NCI-H128 (cell line): ENCODE data around the gene CYFIP2.
"Not testable (repeated sequence)": the region's sequence is repeated elsewhere in the genome, so short reads cannot be mapped to it uniquely, and the experiment has no call there.

Experiments used
- DNase-seq: peaks from one replicate; lab custom pipeline; 2025; ENCODE audit not compliant: unreplicated experiment; lab: John Stamatoyannopoulos, UW

CYFIP2 gene

DNA sequence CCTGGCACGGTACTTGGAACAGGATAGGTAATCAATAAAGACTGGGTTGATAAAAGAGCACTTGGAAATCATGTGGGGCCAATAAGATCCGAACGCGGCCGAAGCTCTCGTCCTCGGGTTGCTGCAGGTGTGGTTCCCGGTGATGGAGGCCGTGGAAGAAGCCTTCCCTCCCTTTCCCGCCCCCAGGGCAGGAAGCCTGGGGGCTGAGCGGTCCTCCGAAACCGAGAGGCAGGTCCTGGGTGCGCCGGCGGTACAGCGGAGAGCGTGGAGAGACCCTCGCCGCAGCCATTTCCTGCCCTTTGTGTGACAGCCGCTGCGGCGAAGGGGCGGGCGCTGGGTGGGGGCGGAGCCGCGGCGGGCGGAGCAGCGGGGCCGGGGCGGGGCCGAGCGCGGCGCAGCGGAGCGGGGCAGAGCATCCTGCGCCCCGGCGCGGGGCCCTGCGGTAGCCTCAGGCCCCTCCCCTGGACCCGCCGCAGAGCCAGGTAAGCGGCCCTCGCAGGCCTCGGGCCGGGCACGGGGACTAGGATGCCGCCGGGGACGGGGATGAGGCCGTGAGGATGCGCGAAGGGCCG is at the start of gene CYFIP2:
Gene CYFIP2, plus strand, starts transcription at position 410 of the 572 bp plus-strand sequence. CDS start 19,239 bp downstream, outside the sequence.
- DNase-seq, result peak; percentile 18

DNA sequence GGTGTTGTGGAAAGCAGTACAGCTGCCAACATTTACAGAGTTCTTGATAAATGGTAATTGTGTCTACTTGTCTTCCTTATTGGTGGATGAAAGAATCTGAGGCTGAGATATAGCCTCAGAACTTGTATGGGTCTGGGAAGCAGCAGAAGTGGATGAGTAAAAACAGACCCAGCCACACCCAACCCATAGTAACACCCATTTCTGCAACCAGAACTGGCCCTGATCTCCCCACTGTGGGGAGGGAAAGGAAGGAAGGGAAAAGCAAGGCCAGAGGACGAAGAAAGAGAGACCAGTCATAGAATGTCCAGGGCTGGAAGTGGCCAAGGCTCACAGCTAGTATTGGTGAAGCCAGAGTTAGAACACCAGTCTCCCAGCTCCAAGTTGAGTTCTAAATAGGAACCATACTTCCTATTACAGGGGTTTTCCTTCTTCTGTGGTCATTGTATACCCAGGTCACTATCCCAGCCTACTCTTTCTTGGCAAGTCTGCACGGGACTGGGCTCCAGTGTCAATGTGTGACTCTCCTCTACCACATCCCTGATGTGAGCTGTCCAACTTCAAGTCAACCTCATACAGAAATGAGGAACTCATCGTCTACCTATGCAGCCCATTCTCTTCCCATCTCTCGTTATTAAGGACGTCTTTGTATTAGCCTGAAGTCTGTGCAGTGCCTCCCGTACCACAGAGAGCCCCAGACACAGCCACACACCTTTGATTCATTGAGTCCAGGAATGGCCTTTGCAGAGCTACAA is 49.4 kb upstream of the CYFIP2 start:
- no peak for DNase-seq

DNA sequence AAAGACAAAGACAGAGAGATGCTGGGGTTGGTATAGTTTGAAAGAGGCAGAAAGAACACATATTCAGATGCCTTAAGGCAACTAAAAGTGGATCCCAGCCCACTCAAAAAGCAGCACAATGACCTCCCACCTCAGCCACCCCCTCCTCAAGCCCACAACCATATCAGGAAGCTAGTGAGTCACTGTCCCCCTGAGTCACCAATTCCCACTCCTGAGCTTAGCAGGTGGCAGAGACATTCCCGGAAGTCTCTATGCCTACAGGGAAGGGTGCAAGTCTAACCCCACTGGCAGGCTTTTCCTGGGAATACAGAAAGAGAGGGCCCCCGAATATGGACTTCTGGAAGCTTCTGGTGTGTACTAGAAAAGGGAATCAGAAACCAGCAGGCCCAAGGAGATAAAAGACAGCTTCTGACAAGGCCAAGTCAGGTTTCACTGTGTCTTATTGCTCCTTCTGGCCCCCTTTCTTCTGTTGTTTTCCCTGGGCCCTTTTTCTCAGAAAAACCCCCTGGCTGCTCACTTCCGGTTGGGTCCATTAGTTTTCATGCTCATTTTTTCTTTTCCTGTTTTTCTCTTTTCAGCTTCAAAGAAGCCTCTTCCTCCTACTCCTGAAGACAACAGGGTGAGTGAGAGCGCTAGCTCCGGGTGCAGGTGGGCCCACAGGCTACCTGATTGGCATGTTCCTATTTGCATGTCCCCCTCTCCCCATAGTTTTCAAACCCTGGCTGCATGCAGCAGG is 48.5 kb upstream of the CYFIP2 start:
- no peak for DNase-seq

DNA sequence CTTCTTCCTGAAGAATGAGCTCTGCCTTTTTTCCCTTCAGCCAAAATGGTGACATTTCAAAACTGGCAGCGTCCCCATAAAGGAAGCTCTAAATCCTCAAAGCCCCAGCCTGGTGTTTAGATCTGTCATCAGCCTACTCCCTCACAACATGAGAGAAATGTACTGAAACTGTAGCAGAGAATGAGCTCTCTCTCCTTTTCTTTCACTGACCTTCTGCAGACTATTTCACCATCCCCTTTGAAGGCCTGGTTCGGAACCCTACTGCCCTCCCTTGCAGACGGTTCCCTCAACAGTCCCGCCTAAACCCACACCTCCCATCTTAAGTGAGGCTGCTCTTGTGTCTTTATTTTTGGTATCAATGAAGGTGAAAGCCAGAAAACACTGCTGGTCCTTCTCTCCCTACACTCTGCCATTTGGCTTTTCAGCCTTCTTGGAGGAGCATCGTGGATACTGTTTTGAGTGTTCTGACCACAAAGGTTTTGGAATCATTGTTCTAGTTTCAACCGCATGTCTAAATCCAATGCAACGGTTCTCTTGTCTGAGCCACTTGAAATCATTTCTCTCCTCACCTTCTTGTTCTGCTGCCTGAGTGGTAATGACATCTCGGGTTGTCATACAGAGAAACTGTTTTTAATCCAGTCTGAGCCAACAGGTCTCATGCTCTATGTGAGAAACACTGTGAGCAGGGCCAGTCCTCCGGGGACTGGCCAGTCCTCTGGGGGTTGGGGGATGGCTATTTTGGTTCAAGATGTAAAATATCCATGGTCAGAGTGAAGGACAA is 46.2 kb upstream of the CYFIP2 start:
- no peak for DNase-seq

DNA sequence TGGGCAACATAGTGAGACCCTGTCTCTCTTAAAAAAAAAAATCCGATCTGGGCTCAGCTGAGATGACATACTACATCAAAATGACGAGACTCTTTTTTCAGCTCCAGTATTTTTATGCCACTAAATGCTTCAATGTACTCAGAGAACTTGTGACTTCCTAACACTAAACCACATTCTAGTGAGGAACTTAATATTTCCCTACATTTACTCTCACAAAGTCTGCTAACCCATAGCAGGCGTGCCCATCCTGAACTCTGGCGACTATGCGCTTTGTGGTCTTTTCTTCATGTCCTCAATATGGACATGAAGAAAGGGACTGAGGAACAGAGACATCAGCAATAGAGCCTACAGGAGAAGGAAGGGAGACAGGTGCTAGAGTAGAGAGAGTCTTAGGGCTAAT is 44.0 kb upstream of the CYFIP2 start:
- no peak for DNase-seq

DNA sequence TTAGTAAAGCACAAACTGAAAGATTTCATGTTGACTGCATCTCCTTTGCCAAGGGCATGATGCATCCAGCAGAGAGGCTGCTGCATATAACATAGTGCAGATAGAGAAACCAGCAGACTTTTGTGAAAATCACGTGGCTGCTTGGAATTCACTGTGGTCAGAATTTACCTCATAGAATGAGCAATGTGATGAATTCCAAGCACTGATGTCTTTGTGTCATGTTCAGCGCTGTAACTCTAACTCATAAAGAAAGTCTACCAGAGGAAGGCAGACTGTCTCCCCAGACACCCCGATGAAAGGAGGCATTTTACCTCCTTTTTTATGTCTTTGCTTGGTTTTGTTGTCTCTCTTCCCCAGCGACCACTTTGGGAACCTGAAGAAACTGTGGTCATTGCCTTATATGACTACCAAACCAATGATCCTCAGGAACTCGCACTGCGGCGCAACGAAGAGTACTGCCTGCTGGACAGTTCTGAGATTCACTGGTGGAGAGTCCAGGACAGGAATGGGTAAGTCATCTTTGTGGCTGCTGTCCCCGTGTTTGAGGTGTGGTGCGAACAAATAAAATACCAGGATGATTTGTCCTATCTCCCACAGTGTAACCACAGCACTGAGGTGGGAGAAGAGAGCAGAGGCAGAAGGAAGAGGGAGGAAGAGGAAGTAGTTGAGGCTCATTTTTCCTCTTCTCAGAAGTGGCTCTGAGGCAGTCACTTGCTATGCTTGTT is 43.3 kb upstream of the CYFIP2 start:
- DNase-seq, result no peak

DNA sequence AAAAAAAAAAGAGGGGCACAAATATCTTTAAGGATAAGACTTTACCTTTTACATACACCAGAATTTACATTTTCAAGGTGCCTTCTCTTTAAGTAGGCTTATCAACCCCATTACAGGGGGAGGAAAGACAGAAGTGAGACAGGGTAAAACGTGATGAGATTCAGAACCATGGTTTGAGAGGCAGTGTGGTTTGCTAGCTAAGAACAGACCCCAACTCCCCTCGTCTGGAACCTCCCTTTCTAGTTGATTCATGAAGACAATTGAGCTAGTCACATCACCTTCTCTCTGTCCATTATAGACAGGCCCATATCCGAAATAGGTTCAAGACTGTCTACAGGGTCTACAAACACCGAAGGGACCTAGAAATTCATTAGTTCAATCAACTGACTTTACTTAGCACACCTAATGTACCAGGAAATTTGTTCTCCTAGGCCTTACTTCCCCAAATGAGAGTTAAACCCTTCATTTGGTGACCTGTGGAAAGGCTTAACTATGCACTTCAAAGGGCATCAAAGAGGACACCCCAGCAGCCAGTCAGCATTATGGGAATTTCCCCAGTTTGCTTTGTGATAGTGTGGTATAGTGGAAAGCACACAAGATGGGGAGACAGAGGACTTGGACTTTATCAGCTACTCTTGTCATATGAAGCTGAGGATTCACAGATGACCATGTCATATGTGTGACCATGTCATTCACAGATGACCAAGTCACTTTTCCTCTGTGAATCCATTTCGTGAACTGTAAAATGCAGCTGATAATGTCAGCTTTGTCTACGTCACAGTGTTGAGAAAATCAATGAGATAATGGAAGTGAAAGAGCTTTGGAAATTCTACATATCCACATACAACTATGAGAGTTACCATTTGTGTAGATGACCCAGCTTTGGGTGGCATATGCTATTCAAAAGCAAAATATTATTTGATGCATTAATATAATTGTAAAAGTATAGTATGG is 40.2 kb upstream of the CYFIP2 start:
- no peak for DNase-seq

DNA sequence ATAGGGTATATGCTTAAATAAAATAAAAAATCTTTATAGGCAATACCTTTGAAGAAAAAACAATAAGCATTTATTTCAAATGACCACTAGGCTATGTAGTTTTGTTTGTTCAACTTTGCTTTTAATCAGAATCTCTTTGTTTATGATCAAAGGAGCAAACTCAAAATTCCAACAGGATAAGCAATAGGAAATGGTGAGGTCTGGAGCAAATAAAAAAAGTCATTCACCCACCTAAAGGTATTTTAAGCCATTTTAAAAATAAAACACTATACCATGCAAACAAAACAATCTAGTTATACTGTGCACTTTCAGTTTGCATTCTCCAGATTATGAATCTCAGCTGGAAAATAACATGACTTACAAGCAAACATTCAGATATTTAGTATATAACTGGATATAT is 35.3 kb upstream of the CYFIP2 start:
- DNase-seq, result no peak

DNA sequence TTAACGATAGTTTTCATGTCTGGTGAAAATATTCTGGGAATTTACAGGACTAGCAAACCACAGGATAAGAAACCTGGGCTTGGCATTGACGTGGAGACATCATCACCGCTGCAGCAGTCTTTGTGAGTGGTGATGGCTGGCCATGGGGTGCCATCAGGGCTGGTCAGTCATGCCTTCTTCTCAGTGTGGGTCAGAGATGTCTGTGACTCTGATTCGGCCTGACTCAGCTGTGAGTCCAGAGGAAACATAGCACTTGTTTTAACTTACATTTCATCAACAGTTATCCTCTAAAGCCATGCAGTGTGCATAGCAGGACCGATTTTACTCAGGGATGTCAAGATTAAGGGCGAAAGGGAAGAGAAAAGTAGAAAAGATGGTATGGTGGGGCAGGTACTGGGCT is 33.2 kb upstream of the CYFIP2 start:
- no peak for DNase-seq

DNA sequence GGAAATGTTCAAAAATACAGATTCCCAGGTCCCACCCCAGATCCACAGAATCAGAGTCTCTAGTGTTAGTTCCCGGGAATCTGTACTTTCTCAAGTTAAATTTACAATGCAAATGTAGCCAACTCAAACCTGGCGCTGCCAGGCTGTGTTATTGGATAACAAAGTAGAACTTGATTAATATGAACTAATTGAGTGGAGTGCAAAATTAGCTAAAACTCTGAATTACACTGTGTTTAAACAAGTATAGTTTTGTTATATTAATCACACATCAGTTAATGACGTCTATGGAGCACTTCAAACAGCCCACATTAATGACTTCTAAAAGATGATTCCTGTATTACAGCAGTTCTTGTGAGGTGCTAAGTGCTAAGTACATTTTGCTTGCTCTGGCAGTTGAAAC is 32.4 kb upstream of the CYFIP2 start:
- no peak for DNase-seq

DNA sequence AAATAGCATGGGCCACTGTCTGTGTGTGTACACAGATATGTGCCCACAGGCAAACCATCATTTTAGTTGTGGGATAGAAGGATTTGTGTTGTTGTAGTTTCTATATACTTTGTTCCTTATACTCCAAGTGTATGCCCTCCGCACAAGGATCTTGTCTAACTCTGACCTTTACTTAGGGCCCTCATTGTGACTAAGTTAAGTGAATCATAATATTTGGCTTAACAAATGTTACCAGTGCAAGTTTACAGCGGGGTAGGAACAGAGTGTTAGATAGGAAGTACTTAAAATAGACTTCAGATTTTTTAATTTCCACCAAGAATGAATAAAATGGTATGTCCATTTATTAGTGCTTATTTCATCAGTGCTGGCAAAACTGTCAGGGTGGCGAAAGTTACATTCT is 29.5 kb upstream of the CYFIP2 start:
- DNase-seq, result no peak

DNA sequence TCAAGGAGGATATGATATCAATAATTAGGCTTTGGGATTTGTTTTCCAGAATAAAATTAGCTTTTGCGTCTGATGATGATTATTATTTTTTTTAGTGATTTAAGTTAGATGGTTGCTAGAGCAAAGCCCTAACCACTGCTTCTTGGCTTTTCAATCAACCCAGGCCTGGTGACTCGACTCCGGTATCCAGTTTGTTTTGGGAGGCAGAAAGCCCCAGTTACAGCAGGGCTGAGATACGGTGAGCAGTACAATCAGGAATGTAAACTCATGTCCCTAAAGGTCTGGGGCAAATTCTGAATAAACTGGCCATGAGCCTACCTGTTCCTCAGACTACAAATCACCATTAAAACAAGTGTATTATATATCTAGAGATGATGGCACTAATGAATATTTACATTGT is 24.4 kb upstream of the CYFIP2 start:
- DNase-seq, result no peak

DNA sequence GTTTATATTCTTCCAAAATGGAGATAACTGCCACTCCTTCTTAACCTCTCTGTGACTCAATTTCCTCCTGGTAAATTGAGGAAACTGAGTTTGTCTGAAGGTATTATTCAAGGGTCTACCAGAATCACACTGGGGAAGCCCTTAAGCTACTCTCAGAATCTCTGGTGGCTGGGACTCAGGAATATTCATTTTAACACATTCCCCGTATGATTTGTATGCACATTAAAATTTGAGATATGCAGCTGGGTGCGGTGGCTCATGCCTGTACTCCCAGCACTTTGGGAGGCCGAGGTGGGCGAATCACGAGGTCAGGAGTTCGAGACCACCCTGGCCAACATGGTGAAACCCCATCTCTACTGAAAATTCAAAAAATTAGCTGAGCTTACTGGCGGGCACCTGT is 21.2 kb upstream of the CYFIP2 start:
- DNase-seq, result not testable (repeated sequence)

DNA sequence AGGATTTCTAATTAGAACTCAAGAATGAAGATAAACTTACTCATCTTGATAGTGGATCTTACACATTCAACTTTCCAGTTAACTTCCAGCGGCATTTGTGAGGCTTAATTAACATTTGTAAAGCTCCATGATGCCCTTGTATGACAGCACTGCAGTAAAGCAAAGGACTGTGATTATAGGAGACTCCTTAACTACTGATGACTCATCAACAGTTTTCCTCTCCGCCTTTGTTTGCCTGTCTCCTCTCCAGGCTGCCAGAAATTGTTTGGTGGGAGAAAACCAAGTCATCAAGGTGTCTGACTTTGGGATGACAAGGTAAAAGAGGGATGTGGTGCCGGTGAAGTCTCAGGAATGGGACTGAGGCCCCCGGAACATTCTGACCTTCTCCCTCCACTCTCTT is 20.4 kb upstream of the CYFIP2 start:
- DNase-seq, result no peak

DNA sequence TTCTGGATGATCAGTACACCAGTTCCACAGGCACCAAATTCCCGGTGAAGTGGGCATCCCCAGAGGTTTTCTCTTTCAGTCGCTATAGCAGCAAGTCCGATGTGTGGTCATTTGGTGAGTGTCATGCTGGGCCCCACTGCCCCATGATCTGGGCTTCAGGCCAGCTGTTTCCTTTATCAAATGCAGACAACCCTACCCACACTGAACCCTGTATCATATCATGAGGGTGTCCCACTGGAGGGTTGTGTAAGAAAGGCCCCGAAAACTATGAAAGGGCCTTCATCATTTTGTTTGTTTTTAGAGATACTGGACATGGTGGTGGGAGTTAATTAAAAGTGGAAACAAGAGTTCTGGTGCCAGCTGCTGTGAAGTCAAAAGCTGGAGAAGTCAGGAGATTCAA is 20.0 kb upstream of the CYFIP2 start:
- DNase-seq, result no peak

DNA sequence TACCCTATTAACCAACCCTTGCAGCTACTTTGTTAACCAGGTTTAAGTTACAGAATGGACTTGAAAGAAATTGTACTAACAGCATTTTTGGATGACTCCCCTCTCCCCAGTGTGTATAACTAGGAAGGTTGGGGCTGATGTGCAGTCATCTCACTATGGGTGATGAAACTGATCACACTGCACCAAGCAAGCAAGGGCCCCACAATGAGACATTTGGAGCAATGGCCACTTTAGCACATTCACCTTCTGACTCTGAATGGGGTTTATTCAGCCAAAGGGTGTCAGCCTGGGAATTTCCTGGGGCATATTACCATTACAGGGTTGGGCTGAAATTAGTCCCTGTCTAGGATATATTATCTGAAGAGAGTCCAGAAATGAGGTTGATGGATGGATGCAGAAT is 18.7 kb upstream of the CYFIP2 start:
- no peak for DNase-seq

DNA sequence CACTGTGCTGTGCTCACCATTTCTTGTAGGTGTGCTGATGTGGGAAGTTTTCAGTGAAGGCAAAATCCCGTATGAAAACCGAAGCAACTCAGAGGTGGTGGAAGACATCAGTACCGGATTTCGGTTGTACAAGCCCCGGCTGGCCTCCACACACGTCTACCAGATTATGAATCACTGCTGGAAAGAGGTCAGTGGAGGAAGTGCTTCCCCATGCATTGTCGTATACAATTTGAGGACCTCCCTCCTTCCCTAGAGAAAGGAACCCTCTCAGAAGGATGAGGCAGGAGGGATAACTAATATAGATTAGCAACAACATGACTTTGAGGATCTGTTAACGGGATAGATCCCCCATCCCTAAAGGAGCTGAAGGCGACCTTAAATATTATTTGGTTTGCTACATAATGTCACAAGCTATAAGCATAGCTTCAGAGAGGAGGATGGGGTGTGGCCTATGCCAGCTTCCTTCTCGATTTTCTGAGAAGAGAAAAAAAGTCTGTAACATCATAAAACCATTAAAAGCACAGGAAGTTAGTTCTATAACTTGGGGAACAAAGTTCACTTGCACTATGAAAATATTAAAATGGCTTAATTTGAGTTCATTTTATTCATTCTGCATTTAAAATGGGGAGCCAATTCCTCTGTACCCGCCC is 17.0 kb upstream of the CYFIP2 start:
- no peak for DNase-seq

DNA sequence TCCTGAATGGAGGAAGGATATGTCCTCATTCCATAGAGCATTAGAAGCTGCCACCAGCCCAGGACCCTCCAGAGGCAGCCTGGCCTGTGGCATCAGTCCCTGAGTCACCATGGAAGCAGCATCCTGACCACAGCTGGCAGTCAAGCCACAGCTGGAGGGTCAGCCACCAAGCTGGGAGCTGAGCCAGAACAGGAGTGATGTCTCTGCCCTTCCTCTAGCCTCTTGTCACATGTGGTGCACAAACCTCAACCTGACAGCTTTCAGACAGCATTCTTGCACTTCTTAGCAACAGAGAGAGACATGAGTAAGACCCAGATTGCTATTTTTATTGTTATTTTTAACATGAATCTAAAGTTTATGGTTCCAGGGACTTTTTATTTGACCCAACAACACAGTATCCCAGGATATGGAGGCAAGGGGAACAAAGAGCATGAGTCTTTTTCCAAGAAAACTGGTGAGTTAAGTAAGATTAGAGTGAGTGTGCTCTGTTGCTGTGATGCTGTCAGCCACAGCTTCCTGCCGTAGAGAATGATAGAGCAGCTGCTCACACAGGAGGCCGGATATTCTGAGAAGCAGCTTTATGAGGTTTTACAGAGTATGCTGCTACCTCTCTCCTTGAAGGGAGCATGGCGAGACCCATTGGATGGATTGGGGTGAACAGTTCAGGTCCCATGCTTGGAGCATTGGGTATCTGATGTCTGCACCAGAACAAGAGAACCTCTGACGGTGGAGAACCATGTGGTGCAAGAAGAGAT is 13.0 kb upstream of the CYFIP2 start:
- DNase-seq, result no peak

DNA sequence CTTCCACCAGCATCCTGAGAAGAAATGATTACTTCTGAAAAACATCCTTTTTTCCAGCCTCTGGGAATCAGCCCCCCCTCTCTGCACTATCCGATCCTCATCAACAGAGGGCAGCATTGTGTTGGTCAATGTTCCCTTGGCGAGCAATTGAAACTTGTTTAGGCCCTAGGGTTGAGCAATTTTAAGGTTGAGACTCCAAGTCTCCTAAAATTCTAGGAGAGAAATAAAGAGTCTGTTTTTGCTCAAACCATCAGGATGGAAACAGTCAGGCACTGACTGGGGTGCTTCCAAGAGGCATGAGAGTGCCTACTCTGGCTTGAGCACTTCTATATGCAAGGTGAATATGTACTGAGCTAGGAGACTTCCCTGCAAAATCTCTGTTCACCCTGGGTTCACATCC is 12.4 kb upstream of the CYFIP2 start:
- DNase-seq, result no peak
